ENCODE results near the gene REPS1. TPM values are rescaled to one million over a fixed set of nuclear protein-coding genes. Genes with fewer than 3 reads are reported as not detected.

Gene REPS1
- total and polyA plus RNA-seq, 2 experiments from 2014 or later, result 30.0 to 43.1 TPM

- peak overlapping the region; percentile 94 for H3K4me3 ChIP-seq
- TF ChIP-seq CTCF (IDR thresholded peaks at IDR 0.05; ENCODE audit: poor library complexity) (no peak), EZH2 (IDR thresholded peaks at IDR 0.05; ENCODE audit: borderline replicate concordance) (no peak), EZH2phosphoT487 (IDR thresholded peaks at IDR 0.05; ENCODE audit: low read depth, severe bottlenecking, unreplicated experiment) (no peak)
- peak overlapping the region; percentile 97 for H3K27ac ChIP-seq
- H3K36me3 ChIP-seq (replicated peaks; ENCODE audit: insufficient read depth, low read depth), result no peaks in the 10 kb centered on the region
- H3K9me3 ChIP-seq (ENCODE audit: low read depth), result no peaks in the 10 kb centered on the region
- peak overlapping the region; percentile 84 for H3K4me2 ChIP-seq
- H3K9me2 ChIP-seq (replicated peaks; ENCODE audit: insufficient read depth), result no peaks in the 10 kb centered on the region
- no peaks in the 10 kb centered on the region for H4K20me1 ChIP-seq (ENCODE audit: insufficient read depth, poor library complexity, severe bottlenecking)
- 2% methylated on average over 34 of the region's 44 CpGs for WGBS (ENCODE audit: low lambda C conversion rate, missing lambda C conversion rate)
- peaks cover 41% of the 10 kb centered on the region for H3K79me2 ChIP-seq
- H3K27me3 ChIP-seq, result no peaks in the 10 kb centered on the region
- no peaks in the 10 kb centered on the region for H3K4me1 ChIP-seq (ENCODE audit: insufficient read depth)
- DNase-seq (ENCODE audit: low spot score), result peak; percentile 70
- H2AFZ ChIP-seq, result peak overlapping the region; percentile 89
Observed at GRCh38 chr6:139029470-139030227, 41.6 kb upstream of the REPS1 start.

- peak; percentile 86 for DNase-seq (ENCODE audit: low spot score)
- H3K4me2 ChIP-seq, result peak within 1 kb of the TSS; percentile 84
- H3K79me2 ChIP-seq, result peaks cover 41% of the 10 kb centered on the region
- WGBS (ENCODE audit: low lambda C conversion rate, missing lambda C conversion rate), result 2% methylated on average over 43 of the region's 77 CpGs
- no peaks in the 10 kb centered on the region for H4K20me1 ChIP-seq (ENCODE audit: insufficient read depth, poor library complexity, severe bottlenecking)
- H3K4me1 ChIP-seq (ENCODE audit: insufficient read depth), result no peaks in the 10 kb centered on the region
- H3K27ac ChIP-seq, result peak within 1 kb of the TSS; percentile 97
- TF ChIP-seq EZH2phosphoT487 (IDR thresholded peaks at IDR 0.05; ENCODE audit: low read depth, severe bottlenecking, unreplicated experiment), result no peak
- TF ChIP-seq CTCF (IDR thresholded peaks at IDR 0.05; ENCODE audit: poor library complexity), result no peak
- TF ChIP-seq EZH2 (IDR thresholded peaks at IDR 0.05; ENCODE audit: borderline replicate concordance), result no peak
- H3K9me2 ChIP-seq (replicated peaks; ENCODE audit: insufficient read depth), result no peaks in the 10 kb centered on the region
- peak within 1 kb of the TSS; percentile 89 for H2AFZ ChIP-seq
- H3K9me3 ChIP-seq (ENCODE audit: low read depth), result no peaks in the 10 kb centered on the region
- H3K36me3 ChIP-seq (replicated peaks; ENCODE audit: insufficient read depth, low read depth), result no peaks in the 10 kb centered on the region
- H3K4me3 ChIP-seq, result peak within 1 kb of the TSS; percentile 94
- H3K27me3 ChIP-seq, result no peaks in the 10 kb centered on the region
Observed at GRCh38 chr6:139028658-139029469, 40.8 kb upstream of the REPS1 start, which contains the start of gene ABRACL. ABRACL (plus strand) TSS chr6:139028745; CDS start chr6:139034161, 5,416 bp downstream.

- Histone ChIP-seq H3K36me3 (replicated peaks; ENCODE audit: insufficient read depth, low read depth) (no peaks in the 10 kb centered on the region), H3K79me2 (peaks cover 37% of the 10 kb centered on the region), H3K4me2 (peak overlapping the region; percentile 84), H4K20me1 (ENCODE audit: insufficient read depth, poor library complexity, severe bottlenecking) (no peaks in the 10 kb centered on the region), H3K27me3 (no peaks in the 10 kb centered on the region), H3K9me2 (replicated peaks; ENCODE audit: insufficient read depth) (no peaks in the 10 kb centered on the region), H3K27ac (peak overlapping the region; percentile 97), H2AFZ (peak overlapping the region; percentile 89), H3K4me1 (ENCODE audit: insufficient read depth) (no peaks in the 10 kb centered on the region), H3K9me3 (ENCODE audit: low read depth) (no peaks in the 10 kb centered on the region), H3K4me3 (peak overlapping the region; percentile 94)
- no peak for DNase-seq (ENCODE audit: low spot score)
- WGBS (ENCODE audit: low lambda C conversion rate, missing lambda C conversion rate), result 2% methylated on average over 14 of the region's 14 CpGs
- no peak for TF ChIP-seq CTCF (IDR thresholded peaks at IDR 0.05; ENCODE audit: poor library complexity)
- no peak for TF ChIP-seq EZH2phosphoT487 (IDR thresholded peaks at IDR 0.05; ENCODE audit: low read depth, severe bottlenecking, unreplicated experiment)
- no peak for TF ChIP-seq EZH2 (IDR thresholded peaks at IDR 0.05; ENCODE audit: borderline replicate concordance)
Observed at GRCh38 chr6:139028215-139028657, 40.2 kb upstream of the REPS1 start.
